ENCODE data around the gene ATRNL1.

ATRNL1 gene

GRCh38 chr10:115604627-115605026 lies 511.5 kb downstream of the ATRNL1 start:
- Histone ChIP-seq H3K36me3 (ENCODE audit: control insufficient read depth, low read length) (no peaks in the 10 kb centered on the region), H4K20me1 (ENCODE audit: control insufficient read depth, insufficient read depth, low read depth, low read length) (no peaks in the 10 kb centered on the region), H3K79me2 (ENCODE audit: control insufficient read depth, low read length) (no peaks in the 10 kb centered on the region), H3F3A (ENCODE audit: control insufficient read depth, insufficient read depth) (no peaks in the 10 kb centered on the region), H3K27ac (ENCODE audit: low read depth, low read length) (no peak overlapping the region), H3K9me3 (ENCODE audit: control insufficient read depth, insufficient read depth, low read length) (no peaks in the 10 kb centered on the region), H3K4me3 (ENCODE audit: low read length) (no peak overlapping the region), H3K4me1 (ENCODE audit: control insufficient read depth, low read length) (no peaks in the 10 kb centered on the region), H3K27me3 (ENCODE audit: control insufficient read depth, low read length) (no peaks in the 10 kb centered on the region), H3K9me2 (replicated peaks; ENCODE audit: control insufficient read depth, low read length) (no peaks in the 10 kb centered on the region), H3K4me2 (ENCODE audit: low read length) (no peak overlapping the region)
- TF ChIP-seq EZH2phosphoT487 (IDR thresholded peaks at IDR 0.05; ENCODE audit: borderline replicate concordance, low read length) (no peak), CTCF (IDR thresholded peaks at IDR 0.05; ENCODE audit: low read depth, low read length, poor library complexity, severe bottlenecking) (no peak)

- Histone ChIP-seq H3F3A (ENCODE audit: control insufficient read depth, insufficient read depth) (no peaks in the 10 kb centered on the region), H3K27me3 (ENCODE audit: control insufficient read depth, low read length) (no peaks in the 10 kb centered on the region), H3K36me3 (ENCODE audit: control insufficient read depth, low read length) (no peaks in the 10 kb centered on the region), H3K9me2 (replicated peaks; ENCODE audit: control insufficient read depth, low read length) (no peaks in the 10 kb centered on the region), H3K9me3 (ENCODE audit: control insufficient read depth, insufficient read depth, low read length) (no peaks in the 10 kb centered on the region), H3K4me1 (ENCODE audit: control insufficient read depth, low read length) (no peaks in the 10 kb centered on the region), H3K79me2 (ENCODE audit: control insufficient read depth, low read length) (no peaks in the 10 kb centered on the region), H3K4me2 (ENCODE audit: low read length) (no peak overlapping the region), H3K4me3 (ENCODE audit: low read length) (no peak overlapping the region), H4K20me1 (ENCODE audit: control insufficient read depth, insufficient read depth, low read depth, low read length) (no peaks in the 10 kb centered on the region), H3K27ac (ENCODE audit: low read depth, low read length) (no peak overlapping the region)
- TF ChIP-seq CTCF (IDR thresholded peaks at IDR 0.05; ENCODE audit: low read depth, low read length, poor library complexity, severe bottlenecking) (no peak), EZH2phosphoT487 (IDR thresholded peaks at IDR 0.05; ENCODE audit: borderline replicate concordance, low read length) (no peak)
These were observed 512.9 kb downstream of the ATRNL1 start for GRCh38 chr10:115606086-115606485.

- H3K27ac ChIP-seq (ENCODE audit: low read depth, low read length): no peak overlapping the region
- H3K36me3 ChIP-seq (ENCODE audit: control insufficient read depth, low read length): no peaks in the 10 kb centered on the region
- H3K4me1 ChIP-seq (ENCODE audit: control insufficient read depth, low read length): no peaks in the 10 kb centered on the region
- no peaks in the 10 kb centered on the region for H4K20me1 ChIP-seq (ENCODE audit: control insufficient read depth, insufficient read depth, low read depth, low read length)
- no peaks in the 10 kb centered on the region for H3K79me2 ChIP-seq (ENCODE audit: control insufficient read depth, low read length)
- no peak overlapping the region for H3K4me3 ChIP-seq (ENCODE audit: low read length)
- H3K4me2 ChIP-seq (ENCODE audit: low read length): no peak overlapping the region
- no peak for TF ChIP-seq CTCF (IDR thresholded peaks at IDR 0.05; ENCODE audit: low read depth, low read length, poor library complexity, severe bottlenecking)
- TF ChIP-seq EZH2phosphoT487 (IDR thresholded peaks at IDR 0.05; ENCODE audit: borderline replicate concordance, low read length): no peak
- no peaks in the 10 kb centered on the region for H3K9me3 ChIP-seq (ENCODE audit: control insufficient read depth, insufficient read depth, low read length)
- no peaks in the 10 kb centered on the region for H3F3A ChIP-seq (ENCODE audit: control insufficient read depth, insufficient read depth)
- no peaks in the 10 kb centered on the region for H3K27me3 ChIP-seq (ENCODE audit: control insufficient read depth, low read length)
- no peaks in the 10 kb centered on the region for H3K9me2 ChIP-seq (replicated peaks; ENCODE audit: control insufficient read depth, low read length)
These were observed 513.6 kb downstream of the ATRNL1 start for GRCh38 chr10:115606741-115607140.

- TF ChIP-seq CTCF (IDR thresholded peaks at IDR 0.05; ENCODE audit: low read depth, low read length, poor library complexity, severe bottlenecking): no peak
- TF ChIP-seq EZH2phosphoT487 (IDR thresholded peaks at IDR 0.05; ENCODE audit: borderline replicate concordance, low read length): no peak
- Histone ChIP-seq H4K20me1 (ENCODE audit: control insufficient read depth, insufficient read depth, low read depth, low read length) (no peaks in the 10 kb centered on the region), H3K9me3 (ENCODE audit: control insufficient read depth, insufficient read depth, low read length) (no peaks in the 10 kb centered on the region), H3K36me3 (ENCODE audit: control insufficient read depth, low read length) (no peaks in the 10 kb centered on the region), H3K79me2 (ENCODE audit: control insufficient read depth, low read length) (no peaks in the 10 kb centered on the region), H3K4me2 (ENCODE audit: low read length) (no peak overlapping the region), H3K27me3 (ENCODE audit: control insufficient read depth, low read length) (no peaks in the 10 kb centered on the region), H3K4me3 (ENCODE audit: low read length) (no peak overlapping the region), H3K4me1 (ENCODE audit: control insufficient read depth, low read length) (no peaks in the 10 kb centered on the region), H3K9me2 (replicated peaks; ENCODE audit: control insufficient read depth, low read length) (no peaks in the 10 kb centered on the region), H3F3A (ENCODE audit: control insufficient read depth, insufficient read depth) (no peaks in the 10 kb centered on the region), H3K27ac (ENCODE audit: low read depth, low read length) (no peak overlapping the region)
These were observed 531.3 kb downstream of the ATRNL1 start for GRCh38 chr10:115624448-115624847.

All from DOHH2 (cell line).